NCI-H345 treated with DMSO at 0.1 percent for 48 hours (cell line): ENCODE data around the gene HK2.

Experiments used
- DNase-seq: peaks from one replicate; lab custom pipeline; 2025; ENCODE audit not compliant: unreplicated experiment; lab: John Stamatoyannopoulos, UW

Gene HK2

DNA sequence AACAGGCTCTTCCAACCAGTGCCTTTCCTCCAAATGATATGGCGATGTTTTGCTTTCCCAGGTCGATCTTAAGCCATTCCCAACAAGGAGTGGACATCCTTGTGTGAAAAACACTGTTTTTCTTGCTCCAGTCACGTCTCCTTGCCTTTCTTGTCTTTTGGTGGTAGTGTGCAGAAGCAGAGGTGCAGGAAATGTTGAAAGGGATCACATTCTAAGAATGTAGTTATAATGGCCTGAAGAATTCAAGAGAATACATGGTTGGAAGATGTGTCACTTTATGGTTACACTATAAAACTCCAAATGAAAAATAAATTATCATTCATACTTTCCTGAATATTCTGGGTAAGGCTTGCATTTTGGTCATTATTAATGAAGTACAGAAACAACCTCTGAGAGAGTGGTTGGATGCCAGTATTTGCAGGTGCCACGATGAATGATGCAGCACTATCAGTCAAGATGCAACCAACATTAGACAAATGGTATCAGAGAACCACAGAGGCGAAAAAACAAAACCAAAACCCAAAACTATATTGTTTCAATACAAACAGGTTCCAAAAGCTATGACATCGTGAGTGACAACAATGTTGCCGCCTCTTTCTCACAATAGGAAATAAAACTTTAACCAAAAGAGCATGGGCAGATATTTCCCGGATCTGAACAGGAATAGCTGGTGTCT, 97.0 kb downstream of the HK2 start:
- DNase-seq = no peak

DNA sequence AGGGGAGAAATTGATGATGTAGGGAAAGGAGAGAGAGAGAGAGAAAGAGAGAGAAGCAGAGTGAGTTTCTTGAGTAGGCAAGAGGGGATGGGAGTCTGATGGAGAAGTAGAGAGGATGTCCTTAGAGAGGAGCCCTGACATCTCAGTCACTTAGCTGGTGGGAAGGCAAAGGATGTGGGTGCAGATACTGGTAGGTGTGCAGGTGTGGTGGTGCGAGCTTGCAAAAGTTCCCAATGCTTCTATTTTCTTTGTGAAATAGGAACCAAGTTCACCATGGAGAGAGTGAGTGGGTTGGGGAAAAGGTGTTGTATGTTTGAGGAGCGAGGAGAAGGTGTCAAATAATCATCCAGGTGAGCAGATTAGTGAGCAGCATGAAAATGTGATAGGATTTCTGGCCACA, 98.0 kb downstream of the HK2 start:
- DNase-seq = no peak

- no peak for DNase-seq
Observed at GRCh38 chr2:74935975-74936391, 102.1 kb downstream of the HK2 start.

DNA sequence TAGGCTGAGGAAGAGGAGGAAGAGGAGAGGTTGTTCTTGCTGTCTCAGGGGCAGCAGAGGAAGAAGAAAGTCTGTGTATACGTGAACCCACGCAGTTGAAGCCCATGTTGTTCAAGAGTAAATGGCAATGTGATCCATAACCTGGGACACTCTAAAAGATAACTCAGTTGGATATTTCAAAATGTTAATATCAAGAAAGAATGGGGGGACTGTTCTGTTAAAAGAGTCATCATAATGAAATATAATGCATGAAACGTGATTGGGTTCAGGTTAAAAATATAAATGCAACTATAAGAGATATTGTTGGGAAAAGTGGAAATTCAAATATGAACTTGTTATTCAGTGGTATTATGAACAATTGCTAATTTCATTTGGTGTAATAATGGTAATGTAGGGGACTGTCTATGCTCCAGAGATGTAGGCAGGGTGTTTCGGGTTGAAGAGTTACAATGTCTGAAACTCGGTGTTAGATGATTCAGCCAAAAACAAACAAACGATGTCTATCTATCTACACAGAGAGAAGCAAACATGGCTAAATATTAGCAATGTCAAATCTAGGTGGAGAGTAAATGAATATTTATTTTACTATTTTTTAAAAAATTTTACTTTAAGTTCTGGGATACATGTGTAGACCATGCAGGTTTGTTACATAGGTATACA, 103.4 kb downstream of the HK2 start:
- no peak for DNase-seq

GRCh38 chr2:74938264-74938663, 104.3 kb downstream of the HK2 start:
- DNase-seq = no peak

GRCh38 chr2:74939919-74940812, 106.2 kb downstream of the HK2 start:
- DNase-seq = no peak

DNA sequence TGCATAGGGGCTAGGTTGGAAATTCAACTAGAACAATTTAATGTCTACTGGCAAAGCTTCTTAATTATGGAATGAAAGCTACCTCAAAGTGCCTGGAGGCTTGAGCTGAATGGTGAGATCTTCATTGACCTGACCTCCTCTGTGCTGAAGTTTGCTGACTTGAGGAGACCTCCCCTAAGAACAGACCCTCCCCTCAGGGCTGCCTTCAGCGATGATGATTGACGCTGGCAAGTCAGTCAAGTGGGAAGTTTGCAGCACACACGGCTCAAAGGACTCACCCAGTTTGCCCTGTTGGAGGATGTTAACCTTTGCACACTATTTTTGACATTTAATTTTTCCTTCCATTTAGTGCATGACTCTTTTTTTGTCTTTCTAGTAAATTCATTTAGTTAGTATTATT, 107.4 kb downstream of the HK2 start:
- no peak for DNase-seq

GRCh38 chr2:74942263-74942662, 108.3 kb downstream of the HK2 start:
- DNase-seq = no peak
